Globus pallidus (tissue), 1 donor: ENCODE measurements around the gene CELA3A.
A peak's percentile ranks its signal among the peaks of the same experiment; 100 is the strongest.

Experiments
- DNase-seq: peaks from one replicate; pipeline ENCODE4 v3.0.0-alpha.2; 2015; ENCODE audit warnings: low spot score

Gene CELA3A

GRCh38 chr1:22050330-22050729, 48.9 kb downstream of the CELA3A start:
- DNase-seq = no peak

GRCh38 chr1:22051607-22052114, 50.2 kb downstream of the CELA3A start:
- DNase-seq = no peak

- DNase-seq = peak; percentile 96
Observed at GRCh38 chr1:22052115-22053016, 50.9 kb downstream of the CELA3A start, which contains the start of gene CDC42. TSS of gene CDC42 (plus strand) at chr1:22052709. CDS start at chr1:22078479, 25,770 bp downstream.

- DNase-seq = peak; percentile 61
Observed at GRCh38 chr1:22053017-22053860, 51.8 kb downstream of the CELA3A start.

GRCh38 chr1:22053861-22054770, 52.7 kb downstream of the CELA3A start:
- no peak for DNase-seq

GRCh38 chr1:22055463-22055862, 54.0 kb downstream of the CELA3A start:
- DNase-seq = no peak

GRCh38 chr1:22056043-22056442, 54.6 kb downstream of the CELA3A start:
- no peak for DNase-seq

GRCh38 chr1:22056936-22057335, 55.5 kb downstream of the CELA3A start:
- DNase-seq = no peak

- DNase-seq = no peak
Observed at GRCh38 chr1:22057861-22058260, 56.4 kb downstream of the CELA3A start.
